ENCODE data around the gene WDR45.

The WDR45 gene

DNA sequence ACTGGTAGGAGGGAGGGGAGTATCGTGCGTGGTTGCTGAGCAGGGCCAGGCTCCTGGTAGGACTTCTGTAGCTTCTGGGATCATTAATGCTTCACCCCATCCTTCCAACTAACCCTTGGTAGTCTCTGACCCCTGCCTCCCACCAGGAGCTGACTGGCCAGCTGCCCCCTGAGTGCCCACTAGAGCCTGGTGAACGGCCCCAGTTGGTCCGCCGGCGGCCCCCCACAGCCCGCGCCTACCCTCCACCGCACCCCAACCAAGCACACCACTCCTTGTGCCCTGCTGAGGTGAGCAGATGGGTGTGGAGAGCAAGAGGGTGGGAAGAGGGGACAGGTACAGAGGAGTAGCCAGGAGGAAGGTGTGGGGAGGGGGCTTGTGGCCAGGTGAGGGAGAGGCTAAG lies 16.0 kb downstream of the WDR45 start:
- WGBS = 95% methylated on average over 7 of the region's 9 CpGs
- peaks cover 17% of the 10 kb centered on the region for H3K36me3 ChIP-seq (ENCODE audit: insufficient read depth, low read length)
- no peaks in the 10 kb centered on the region for H3K9me3 ChIP-seq (ENCODE audit: insufficient read depth, low read depth, low read length)
- H3K4me1 ChIP-seq (ENCODE audit: insufficient read depth, low read length) = no peaks in the 10 kb centered on the region
- no peak overlapping the region for H3K27ac ChIP-seq (ENCODE audit: low read depth, low read length)
- H3K27me3 ChIP-seq (ENCODE audit: insufficient read depth, low read length) = no peaks in the 10 kb centered on the region
- no peak overlapping the region for H3K9ac ChIP-seq (ENCODE audit: low read depth, low read length)
- no peak overlapping the region for H3K4me3 ChIP-seq (ENCODE audit: low read length)

DNA sequence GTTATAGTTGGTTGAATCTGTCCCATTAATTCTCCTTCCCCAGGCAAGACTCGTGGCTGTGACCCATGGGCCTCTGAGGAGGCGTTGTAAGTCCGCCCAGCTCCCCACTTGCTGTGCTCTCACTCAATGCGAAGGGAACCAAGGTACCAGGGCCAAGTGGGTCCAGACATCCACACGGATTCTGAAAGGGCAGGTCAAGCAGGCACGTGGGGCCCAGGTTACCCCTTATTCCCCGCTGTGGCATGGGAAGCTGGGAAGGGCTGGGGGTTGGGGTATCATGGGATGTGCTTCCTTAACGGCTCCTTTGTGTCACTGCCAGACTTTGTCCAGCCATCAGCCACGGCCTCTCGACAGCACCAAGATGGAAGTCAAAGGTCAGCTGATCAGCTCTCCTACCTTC lies 17.8 kb downstream of the WDR45 start:
- H3K27ac ChIP-seq (ENCODE audit: low read depth, low read length) = no peak overlapping the region
- no peak overlapping the region for H3K4me3 ChIP-seq (ENCODE audit: low read length)
- WGBS = 95% methylated on average over 10 of the region's 10 CpGs
- no peak overlapping the region for H3K9ac ChIP-seq (ENCODE audit: low read depth, low read length)
- H3K4me1 ChIP-seq (ENCODE audit: insufficient read depth, low read length) = no peaks in the 10 kb centered on the region
- H3K9me3 ChIP-seq (ENCODE audit: insufficient read depth, low read depth, low read length) = no peaks in the 10 kb centered on the region
- peaks cover 16% of the 10 kb centered on the region for H3K36me3 ChIP-seq (ENCODE audit: insufficient read depth, low read length)
- H3K27me3 ChIP-seq (ENCODE audit: insufficient read depth, low read length) = no peaks in the 10 kb centered on the region

DNA sequence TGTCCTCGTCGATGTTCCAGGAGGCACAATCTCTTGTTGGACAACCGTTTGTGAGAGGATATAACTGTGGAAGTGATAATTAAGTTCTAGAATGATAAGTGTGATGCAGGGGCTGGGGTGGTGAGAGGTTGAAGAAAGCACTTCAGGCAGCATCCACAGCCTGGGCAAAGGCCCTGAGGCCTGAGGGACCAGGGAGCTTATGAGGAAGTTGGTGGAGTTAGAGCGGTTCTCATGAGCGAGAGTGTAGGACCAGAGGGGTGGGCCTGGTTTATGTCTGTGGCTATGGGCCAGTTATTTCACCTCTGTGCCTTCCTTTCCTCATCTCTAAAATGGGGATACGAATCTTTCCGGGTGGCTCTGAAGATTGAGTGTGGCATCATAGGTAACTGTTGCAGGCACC lies 18.2 kb downstream of the WDR45 start:
- Histone ChIP-seq H3K4me1 (ENCODE audit: insufficient read depth, low read length) (no peaks in the 10 kb centered on the region), H3K36me3 (ENCODE audit: insufficient read depth, low read length) (peaks cover 14% of the 10 kb centered on the region), H3K9me3 (ENCODE audit: insufficient read depth, low read depth, low read length) (no peaks in the 10 kb centered on the region), H3K27ac (ENCODE audit: low read depth, low read length) (no peak overlapping the region), H3K27me3 (ENCODE audit: insufficient read depth, low read length) (no peaks in the 10 kb centered on the region), H3K4me3 (ENCODE audit: low read length) (no peak overlapping the region), H3K9ac (ENCODE audit: low read depth, low read length) (no peak overlapping the region)
- 90% methylated on average over 6 of the region's 7 CpGs for WGBS

DNA sequence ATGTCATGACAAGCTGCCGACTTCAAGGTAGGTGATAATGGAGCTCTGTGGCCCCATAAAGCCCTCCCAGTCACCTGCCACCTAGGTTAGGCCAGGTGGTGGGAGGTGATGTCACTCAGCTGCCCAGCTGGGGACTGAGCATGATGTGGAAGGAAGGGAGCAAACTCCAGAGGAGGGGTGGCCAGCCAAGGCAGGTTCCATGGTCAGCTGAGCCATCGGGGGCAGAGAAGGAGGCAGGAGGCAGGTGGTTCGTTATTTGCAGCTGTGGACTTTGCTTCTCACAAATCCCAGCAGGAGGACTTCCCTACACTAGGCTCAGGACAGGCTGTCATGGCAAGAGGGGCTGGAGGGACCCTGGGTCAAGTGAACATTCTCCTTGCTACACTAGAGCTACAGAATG lies 18.8 kb downstream of the WDR45 start:
- Histone ChIP-seq H3K4me3 (ENCODE audit: low read length) (no peak overlapping the region), H3K4me1 (ENCODE audit: insufficient read depth, low read length) (no peaks in the 10 kb centered on the region), H3K9me3 (ENCODE audit: insufficient read depth, low read depth, low read length) (no peaks in the 10 kb centered on the region), H3K36me3 (ENCODE audit: insufficient read depth, low read length) (peaks cover 9% of the 10 kb centered on the region), H3K27me3 (ENCODE audit: insufficient read depth, low read length) (no peaks in the 10 kb centered on the region), H3K27ac (ENCODE audit: low read depth, low read length) (no peak overlapping the region), H3K9ac (ENCODE audit: low read depth, low read length) (no peak overlapping the region)
- WGBS = 100% methylated on average over 3 of the region's 3 CpGs

DNA sequence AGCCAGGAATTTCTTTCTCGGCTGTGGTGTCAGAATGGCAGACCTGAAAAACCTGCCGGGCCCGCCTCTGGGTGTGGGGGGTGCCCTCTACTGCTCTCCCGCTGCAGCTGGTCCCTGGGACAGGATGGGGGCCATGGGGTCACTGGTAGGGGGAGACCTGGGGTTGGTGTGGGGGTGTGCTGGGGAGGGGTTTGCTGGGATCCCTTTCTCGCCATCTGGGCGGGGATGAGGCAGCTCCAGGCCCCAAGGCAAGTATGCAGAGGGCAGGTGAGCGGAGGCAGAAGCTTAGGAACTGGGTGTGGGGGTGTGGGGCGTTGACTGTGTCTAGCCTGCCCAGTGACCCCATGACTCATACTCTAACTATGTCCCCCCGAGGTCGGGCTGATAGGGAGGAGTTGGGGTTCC lies 20.0 kb downstream of the WDR45 start:
- H3K9ac ChIP-seq (ENCODE audit: low read depth, low read length) = peak overlapping the region; percentile 55
- H3K4me1 ChIP-seq (ENCODE audit: insufficient read depth, low read length) = no peaks in the 10 kb centered on the region
- H3K4me3 ChIP-seq (ENCODE audit: low read length) = peak overlapping the region; percentile 61
- no peaks in the 10 kb centered on the region for H3K9me3 ChIP-seq (ENCODE audit: insufficient read depth, low read depth, low read length)
- H3K36me3 ChIP-seq (ENCODE audit: insufficient read depth, low read length) = peaks cover 8% of the 10 kb centered on the region
- H3K27ac ChIP-seq (ENCODE audit: low read depth, low read length) = peak overlapping the region; percentile 46; the same call in 1 of the 2 replicates
- no peaks in the 10 kb centered on the region for H3K27me3 ChIP-seq (ENCODE audit: insufficient read depth, low read length)
- WGBS = 63% methylated on average over 7 of the region's 10 CpGs

DNA sequence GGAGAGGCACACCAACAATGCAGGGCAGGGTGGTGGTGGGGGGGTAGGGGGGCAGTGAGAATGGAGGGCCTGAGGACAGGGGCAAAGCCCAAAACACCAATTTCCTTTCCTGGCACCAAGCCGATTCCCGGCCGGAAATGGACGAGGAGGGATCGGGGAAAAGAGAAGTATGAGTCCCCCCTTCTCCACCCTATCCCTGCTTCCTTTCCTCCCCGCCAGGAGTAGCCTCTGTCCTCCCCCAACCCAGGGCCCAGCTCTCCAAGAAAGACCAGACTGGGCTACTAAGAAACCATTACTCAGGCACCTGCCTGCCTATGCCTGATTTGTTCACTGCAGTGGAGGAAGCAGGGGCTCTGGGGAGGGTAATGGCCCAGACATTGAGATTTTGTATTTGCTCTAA lies 20.5 kb downstream of the WDR45 start:
- 33% methylated on average over 1 of the region's 6 CpGs for WGBS
- Histone ChIP-seq H3K27ac (ENCODE audit: low read depth, low read length) (peak overlapping the region; percentile 49; the same call in 1 of the 2 replicates), H3K36me3 (ENCODE audit: insufficient read depth, low read length) (peaks cover 5% of the 10 kb centered on the region), H3K9me3 (ENCODE audit: insufficient read depth, low read depth, low read length) (no peaks in the 10 kb centered on the region), H3K4me1 (ENCODE audit: insufficient read depth, low read length) (no peaks in the 10 kb centered on the region), H3K4me3 (ENCODE audit: low read length) (peak overlapping the region; percentile 61), H3K9ac (ENCODE audit: low read depth, low read length) (peak overlapping the region; percentile 55), H3K27me3 (ENCODE audit: insufficient read depth, low read length) (no peaks in the 10 kb centered on the region)

DNA sequence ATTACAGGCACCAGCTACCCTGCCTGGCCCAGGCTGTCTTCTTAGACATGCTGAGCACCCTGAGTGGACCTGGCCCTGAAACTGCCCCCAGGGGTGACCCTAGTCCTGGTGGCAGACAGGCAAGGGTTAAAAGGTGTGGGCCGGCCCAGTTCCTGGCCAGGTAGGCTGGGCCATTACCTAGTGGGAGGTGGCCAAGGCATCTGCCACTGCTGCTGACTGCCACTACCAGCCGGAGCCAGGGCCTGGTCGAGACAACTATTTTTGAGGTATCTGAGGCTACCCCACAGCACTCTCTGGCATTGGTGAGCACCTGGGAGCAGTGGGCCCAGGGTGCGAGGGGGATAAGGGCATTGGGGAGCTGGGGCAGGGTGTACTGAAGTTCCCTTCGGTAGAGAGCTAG lies 20.9 kb downstream of the WDR45 start, which contains the start of gene CCDC120:
Gene CCDC120 (plus strand): TSS at position 206 of the 400 bp plus-strand sequence. CDS start 3,043 bp downstream, outside the sequence.
- H3K27ac ChIP-seq (ENCODE audit: low read depth, low read length) = peak within 1 kb of the TSS; percentile 49; the same call in 1 of the 2 replicates
- H3K4me1 ChIP-seq (ENCODE audit: insufficient read depth, low read length) = no peaks in the 10 kb centered on the region
- H3K36me3 ChIP-seq (ENCODE audit: insufficient read depth, low read length) = peaks cover 5% of the 10 kb centered on the region
- H3K9ac ChIP-seq (ENCODE audit: low read depth, low read length) = peak within 1 kb of the TSS; percentile 55
- no peaks in the 10 kb centered on the region for H3K9me3 ChIP-seq (ENCODE audit: insufficient read depth, low read depth, low read length)
- WGBS = 25% methylated on average over 5 of the region's 5 CpGs
- H3K4me3 ChIP-seq (ENCODE audit: low read length) = peak within 1 kb of the TSS; percentile 61
- no peaks in the 10 kb centered on the region for H3K27me3 ChIP-seq (ENCODE audit: insufficient read depth, low read length)

DNA sequence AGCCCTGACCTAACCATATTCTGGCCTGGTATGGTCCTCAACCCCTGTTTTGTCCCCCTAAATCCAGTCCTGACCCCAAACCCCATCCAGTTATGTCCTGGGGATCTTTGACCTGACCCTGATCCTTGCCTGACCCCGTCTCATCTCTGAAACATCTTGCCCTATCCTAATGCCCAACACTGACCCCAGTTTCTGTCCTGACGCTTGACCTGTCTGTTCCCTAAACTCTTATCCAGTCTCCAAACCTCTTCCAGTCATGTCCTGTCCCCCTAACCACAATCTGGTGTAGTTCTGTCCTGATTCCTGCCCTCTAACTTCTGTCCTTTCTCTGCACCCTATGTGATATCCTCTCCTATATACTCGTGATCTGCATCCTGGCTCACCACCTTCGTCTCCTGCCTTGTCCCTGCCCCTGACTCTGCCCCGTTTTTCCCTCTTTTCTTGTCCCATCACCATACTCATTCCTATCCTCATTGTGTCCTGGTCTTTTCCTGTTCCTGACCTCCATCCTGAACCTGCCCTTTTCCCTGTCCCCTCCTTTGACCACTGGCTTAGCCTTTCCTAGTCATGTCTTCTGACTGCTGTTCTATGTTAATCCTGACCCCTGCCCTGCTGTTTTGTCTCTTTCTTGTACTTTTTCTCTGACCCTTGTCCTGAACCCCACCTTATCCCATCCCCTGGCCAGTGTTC lies 25.5 kb downstream of the WDR45 start:
- no peaks in the 10 kb centered on the region for H3K4me1 ChIP-seq (ENCODE audit: insufficient read depth, low read length)
- H3K9ac ChIP-seq (ENCODE audit: low read depth, low read length) = peak overlapping the region; percentile 43; the same call in 1 of the 2 replicates
- 81% methylated on average over 5 of the region's 5 CpGs for WGBS
- no peaks in the 10 kb centered on the region for H3K9me3 ChIP-seq (ENCODE audit: insufficient read depth, low read depth, low read length)
- no peaks in the 10 kb centered on the region for H3K27me3 ChIP-seq (ENCODE audit: insufficient read depth, low read length)
- no peaks in the 10 kb centered on the region for H3K36me3 ChIP-seq (ENCODE audit: insufficient read depth, low read length)
- H3K4me3 ChIP-seq (ENCODE audit: low read length) = peak overlapping the region; percentile 57
- peak overlapping the region; percentile 92; the same call in 1 of the 2 replicates for H3K27ac ChIP-seq (ENCODE audit: low read depth, low read length)

DNA sequence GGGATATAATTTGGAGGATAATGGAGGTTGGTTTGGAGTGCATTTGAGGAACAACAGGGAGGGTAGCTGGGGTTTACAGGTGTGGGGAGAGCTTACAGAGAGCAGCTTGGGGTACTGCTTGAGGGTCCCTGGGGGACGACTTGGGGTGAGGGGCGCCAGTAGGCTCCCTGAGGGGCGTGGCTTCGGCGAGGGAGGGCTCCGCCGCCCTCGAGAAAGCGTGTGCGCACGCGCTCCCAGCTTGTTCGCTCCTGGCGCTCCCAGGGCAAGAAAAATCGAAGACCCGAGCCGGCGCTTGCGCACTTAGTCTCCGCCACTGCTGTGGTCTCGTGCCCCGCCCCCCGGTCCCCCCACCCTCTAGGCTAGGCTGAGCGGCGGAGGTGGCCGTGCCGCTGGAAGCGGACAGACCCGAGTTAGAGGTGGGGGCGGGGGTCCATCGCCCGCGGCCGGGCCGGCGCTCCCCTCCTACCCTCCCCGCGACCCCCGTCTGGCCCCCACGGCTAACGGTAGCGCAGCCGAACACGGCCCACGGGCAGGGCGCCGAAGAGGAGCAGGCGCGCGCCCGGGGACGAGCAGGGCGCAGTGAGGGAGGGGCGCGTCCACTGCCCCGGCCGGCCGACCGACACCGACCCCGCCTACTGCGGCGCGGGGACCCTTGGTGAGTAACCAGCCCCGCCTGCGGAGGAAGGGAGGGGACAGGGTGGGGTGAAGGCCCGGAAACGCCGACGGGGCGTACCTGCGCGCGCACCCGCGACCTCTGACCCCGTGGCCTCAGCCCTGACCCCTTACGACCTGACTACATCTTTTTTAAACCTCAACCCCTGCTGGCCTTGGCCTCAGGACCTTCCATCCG lies 26.2 kb downstream of the WDR45 start:
- Histone ChIP-seq H3K9ac (ENCODE audit: low read depth, low read length) (peak overlapping the region; percentile 79), H3K36me3 (ENCODE audit: insufficient read depth, low read length) (no peaks in the 10 kb centered on the region), H3K27ac (ENCODE audit: low read depth, low read length) (peak overlapping the region; percentile 92), H3K4me3 (ENCODE audit: low read length) (peak overlapping the region; percentile 57), H3K9me3 (ENCODE audit: insufficient read depth, low read depth, low read length) (no peaks in the 10 kb centered on the region), H3K27me3 (ENCODE audit: insufficient read depth, low read length) (no peaks in the 10 kb centered on the region), H3K4me1 (ENCODE audit: insufficient read depth, low read length) (no peaks in the 10 kb centered on the region)
- under 1% methylated on average over 72 of the region's 79 CpGs for WGBS

DNA sequence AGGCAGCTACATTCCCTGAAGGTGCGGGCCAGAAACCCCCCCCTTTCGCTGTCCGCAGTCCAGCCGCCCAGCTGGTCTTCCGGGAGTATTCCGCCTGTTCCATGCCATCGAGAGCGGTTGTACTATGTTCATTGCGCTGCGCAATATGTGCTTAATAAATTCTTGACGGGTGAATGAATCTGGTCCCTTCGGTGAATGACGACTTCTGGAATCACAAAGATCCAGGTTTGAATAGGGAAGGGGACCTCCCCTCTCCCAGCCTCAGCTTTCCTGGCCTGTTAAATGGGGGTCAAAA lies 35.8 kb downstream of the WDR45 start:
- peaks cover 8% of the 10 kb centered on the region for H3K36me3 ChIP-seq (ENCODE audit: insufficient read depth, low read length)
- no peaks in the 10 kb centered on the region for H3K9me3 ChIP-seq (ENCODE audit: insufficient read depth, low read depth, low read length)
- peak overlapping the region; percentile 50 for H3K4me3 ChIP-seq (ENCODE audit: low read length)
- peak overlapping the region; percentile 67; the same call in 1 of the 2 replicates for H3K27ac ChIP-seq (ENCODE audit: low read depth, low read length)
- no peaks in the 10 kb centered on the region for H3K27me3 ChIP-seq (ENCODE audit: insufficient read depth, low read length)
- 27% methylated on average over 13 of the region's 13 CpGs for WGBS
- H3K4me1 ChIP-seq (ENCODE audit: insufficient read depth, low read length) = peaks cover 7% of the 10 kb centered on the region
- H3K9ac ChIP-seq (ENCODE audit: low read depth, low read length) = peak overlapping the region; percentile 49; the same call in 1 of the 2 replicates

DNA sequence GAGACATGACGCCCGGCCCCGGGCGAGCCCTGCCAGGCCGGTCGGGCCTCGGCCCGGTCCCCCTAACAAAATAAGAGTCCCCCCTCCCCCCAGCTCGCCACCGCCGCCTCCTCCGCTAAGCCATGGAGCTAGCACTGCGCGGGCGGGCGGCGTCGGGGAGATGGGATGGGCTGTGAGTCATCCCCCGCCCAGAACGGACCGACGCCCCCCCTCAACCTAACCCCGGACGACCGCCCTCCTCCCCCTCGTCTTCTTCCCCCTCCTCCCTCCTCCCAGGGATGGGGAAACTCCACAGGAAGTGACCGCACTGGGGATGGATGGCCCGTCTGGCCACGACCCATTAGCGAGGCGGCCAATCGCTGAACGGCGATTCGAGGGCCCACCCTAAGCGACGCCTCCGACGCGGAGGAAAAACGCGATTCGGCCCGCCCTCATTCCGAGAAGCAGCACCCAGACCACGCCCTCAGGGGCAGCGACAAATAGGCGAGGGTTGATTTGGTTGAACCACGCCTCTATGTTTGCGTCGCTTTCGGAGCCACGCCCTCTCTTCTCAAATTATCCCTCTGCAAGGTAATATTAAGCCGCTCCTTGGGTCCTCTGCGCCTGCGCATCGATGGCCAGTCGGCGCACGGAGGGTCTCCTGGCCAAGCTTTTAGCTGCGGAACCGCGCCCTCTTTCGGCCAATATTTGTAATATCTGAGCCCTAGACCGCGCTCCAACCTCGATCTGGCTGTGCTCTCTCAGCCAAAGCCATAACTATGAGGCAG lies 36.3 kb downstream of the WDR45 start, which contains the start of gene TFE3:
Gene TFE3 (minus strand): TSS at position 138 of the 767 bp plus-strand sequence. CDS start 131 bp downstream, at position 7.
- no peaks in the 10 kb centered on the region for H3K27me3 ChIP-seq (ENCODE audit: insufficient read depth, low read length)
- H3K4me1 ChIP-seq (ENCODE audit: insufficient read depth, low read length) = peaks cover 7% of the 10 kb centered on the region
- no peaks in the 10 kb centered on the region for H3K9me3 ChIP-seq (ENCODE audit: insufficient read depth, low read depth, low read length)
- H3K27ac ChIP-seq (ENCODE audit: low read depth, low read length) = peak within 1 kb of the TSS; percentile 99
- H3K4me3 ChIP-seq (ENCODE audit: low read length) = peak within 1 kb of the TSS; percentile 81
- under 1% methylated on average over 49 of the region's 67 CpGs for WGBS
- H3K9ac ChIP-seq (ENCODE audit: low read depth, low read length) = peak within 1 kb of the TSS; percentile 82
- H3K36me3 ChIP-seq (ENCODE audit: insufficient read depth, low read length) = peaks cover 13% of the 10 kb centered on the region
